Left colon (tissue), 2 donors: ENCODE data around the gene BLZF1. TPM values are rescaled to one million over a fixed set of nuclear protein-coding genes. Genes with fewer than 3 reads are reported as not detected.
"Not testable (repeated sequence)": the region's sequence is repeated elsewhere in the genome, so short reads cannot be mapped to it uniquely, and the experiment has no call there.

Source experiments
- ATAC-seq: fragments of 200-7000 bp; cut with Tn5 transposase; one replicate; pipeline ENCODE4 v1.9.1; 2020; ENCODE audit warnings: mild to moderate bottlenecking, moderate library complexity
- DNase-seq, 2 donors: peaks; one replicate each; pipeline ENCODE4 v3.0.0-alpha.2; 2020
- intact Hi-C, 2 donors: fragments of 100-400 bp; cut with DNase I in 1 of 2; cut with micrococcal nuclease in 1 of 2; formaldehyde crosslinking; loops; one replicate each; pipeline versions ENCODE4 v1.11.2 to v1.14.0; 2022; cut with DNase I, micrococcal nuclease
- total RNA-seq, 2 donors: library from RNA; stranded (reverse); fragmentation: NEBNext Ultra II Directional; extraction: Animal tissue kit (Norgen Biotek cat#: 25700); gene quantifications; one replicate each; pipeline ENCODE4 v1.2.1, GENCODE V29; 2021
- donor health status: DM: no; HTN: no; CAD: no.
- donor health status: DM: yes; HTN: yes; CAD: no.

BLZF1 gene
- total RNA-seq, 2 donors from 2014 or later = 18.5 to 26.9 TPM

DNA sequence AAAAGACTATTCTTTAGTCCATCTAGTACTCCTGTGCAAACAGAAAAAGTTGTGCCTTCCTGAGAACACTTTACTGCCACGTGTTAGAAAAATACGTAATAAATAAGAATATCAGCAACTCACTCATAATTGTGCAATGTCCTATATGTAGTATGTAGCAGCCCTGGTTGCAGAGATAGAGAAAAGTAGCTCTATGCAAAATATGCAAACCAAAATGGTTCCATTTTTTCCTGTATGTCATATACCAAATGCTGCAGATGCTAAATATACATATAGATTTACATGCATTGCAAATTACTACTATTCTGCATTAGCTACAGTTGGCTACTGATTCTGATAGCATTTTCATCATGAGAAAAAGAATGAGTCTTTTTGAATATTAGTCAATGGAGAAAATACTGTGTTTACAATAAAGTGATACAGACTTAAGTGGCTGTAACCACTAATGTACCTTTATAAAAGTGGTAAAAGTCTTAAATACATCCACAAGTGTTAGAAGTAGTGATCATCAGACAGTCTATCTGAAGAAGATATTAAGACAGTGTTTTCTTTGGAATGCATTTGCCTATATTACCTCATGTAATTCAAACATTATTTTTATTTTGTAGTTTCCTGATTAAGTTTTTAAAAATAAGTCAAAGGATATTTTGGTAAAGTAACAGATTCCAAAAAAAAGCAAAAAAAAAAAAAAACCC is 20.2 kb upstream of the BLZF1 start:
- intact Hi-C loops = loop anchor here in 1 of 2 donors (2.0 kb wide), 1 partner anchor 743 kb away; no protein-coding TSS in a partner anchor
- ATAC-seq = no peak
- DNase-seq = no peak

GRCh38 chr1:169348383-169349036 is 19.5 kb upstream of the BLZF1 start:
- ATAC-seq (peak; percentile 36), DNase-seq (no peak)
- intact Hi-C loops = loop anchor here in 1 of 2 donors (2.0 kb wide), 1 partner anchor 744 kb away; no protein-coding TSS in a partner anchor

GRCh38 chr1:169360415-169360814 is 7.6 kb upstream of the BLZF1 start:
- no peak for ATAC-seq
- intact Hi-C loops = no loop called here
- no peak for DNase-seq

- intact Hi-C loops = no loop called here
- ATAC-seq = no peak
- no peak for DNase-seq
Observed at GRCh38 chr1:169361281-169361680, 6.7 kb upstream of the BLZF1 start.

GRCh38 chr1:169363046-169363730 is 4.8 kb upstream of the BLZF1 start:
- DNase-seq (no peak), ATAC-seq (no peak)
- intact Hi-C loops = no loop called here

GRCh38 chr1:169364948-169365347 is 3.0 kb upstream of the BLZF1 start:
- DNase-seq = no peak
- no peak for ATAC-seq
- intact Hi-C loops = no loop called here

GRCh38 chr1:169367096-169367685 is 804 bp upstream of the BLZF1 start:
- intact Hi-C loops = no loop called here
- no peak for ATAC-seq
- DNase-seq = peak in 1 of 2 donors; percentile 6

DNA sequence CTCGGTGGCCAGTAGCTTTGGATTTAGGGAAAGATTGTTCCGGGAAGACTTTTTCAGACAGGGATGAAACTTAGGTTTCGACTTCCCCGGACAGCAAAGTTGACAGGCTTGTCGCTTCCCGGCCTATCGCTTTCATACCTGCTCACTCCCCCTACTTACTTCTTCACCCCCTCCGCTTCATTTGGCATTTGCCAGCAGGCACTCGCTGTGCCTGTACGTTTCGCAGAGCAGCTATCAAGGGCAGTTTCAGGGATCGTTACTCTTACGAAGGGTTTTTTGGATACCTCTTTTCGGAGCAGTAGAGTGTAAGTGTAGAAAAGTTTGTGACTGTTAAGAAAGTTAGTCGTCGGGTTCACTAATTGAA is 393 bp downstream of the BLZF1 start:
- intact Hi-C loops = no loop called here
- ATAC-seq (peak; percentile 30), DNase-seq (peak; percentile 26 to 27)

DNA sequence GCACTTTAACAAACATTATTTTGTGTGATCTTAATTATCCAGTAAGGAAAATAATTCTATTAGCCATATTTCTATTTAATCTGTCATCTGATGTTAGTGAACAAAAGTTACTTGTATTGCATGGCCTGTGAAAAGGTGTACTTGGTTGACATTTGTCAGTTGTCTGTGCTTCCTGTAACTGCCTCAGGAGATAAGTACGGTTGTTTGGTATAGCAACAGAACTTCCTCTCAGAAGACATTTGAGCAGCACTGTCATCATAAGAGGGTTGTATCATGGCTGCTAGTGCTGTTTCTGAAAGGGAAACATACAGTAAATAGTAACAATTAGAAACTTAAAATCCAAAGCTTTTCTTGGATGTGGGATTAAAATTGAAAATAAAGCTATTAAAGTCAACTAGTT is 3.4 kb downstream of the BLZF1 start:
- DNase-seq (no peak), ATAC-seq (no peak)
- intact Hi-C loops = no loop called here

DNA sequence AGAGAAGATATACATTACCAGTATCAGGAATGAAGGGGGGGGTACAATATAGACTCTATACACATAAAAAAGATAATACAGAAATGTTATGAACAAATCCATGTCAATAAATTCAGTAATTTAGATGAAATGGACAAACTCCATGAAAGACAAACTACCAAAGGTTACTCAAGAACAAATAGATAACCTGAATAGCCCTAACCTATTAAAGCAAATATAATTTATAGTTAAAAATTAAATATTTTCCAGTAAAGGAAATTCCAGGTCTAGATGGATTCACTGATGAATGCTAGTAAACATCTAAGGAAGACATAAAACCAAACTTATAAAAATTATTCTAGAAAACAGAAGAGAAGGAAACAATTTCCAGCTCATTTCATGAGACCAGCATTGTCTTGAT is 13.2 kb downstream of the BLZF1 start:
- intact Hi-C loops = no loop called here
- ATAC-seq = no peak

DNA sequence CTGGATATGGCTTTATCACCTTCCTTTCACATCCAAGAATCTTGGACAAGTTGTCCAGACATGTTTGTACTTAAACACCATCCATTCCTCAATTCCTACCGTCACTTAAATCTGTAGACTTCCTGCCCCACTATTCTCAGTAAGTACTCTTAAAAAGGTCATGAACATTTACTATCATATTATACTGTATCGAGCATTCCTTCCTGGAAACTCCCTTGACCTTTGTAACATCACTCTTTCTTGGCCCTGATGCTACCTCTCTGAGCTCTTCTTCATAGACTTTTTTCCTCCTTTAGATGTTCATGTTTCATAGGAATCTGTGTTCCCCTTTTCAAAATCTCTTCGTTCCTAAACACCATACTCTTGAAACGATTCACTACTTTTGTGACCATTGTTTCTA is 15.5 kb downstream of the BLZF1 start:
- intact Hi-C loops = no loop called here
- DNase-seq (no peak), ATAC-seq (peak; percentile 89)

More for the DNA sequence above, 13.2 kb downstream of the BLZF1 start:
- no peak for DNase-seq

DNA sequence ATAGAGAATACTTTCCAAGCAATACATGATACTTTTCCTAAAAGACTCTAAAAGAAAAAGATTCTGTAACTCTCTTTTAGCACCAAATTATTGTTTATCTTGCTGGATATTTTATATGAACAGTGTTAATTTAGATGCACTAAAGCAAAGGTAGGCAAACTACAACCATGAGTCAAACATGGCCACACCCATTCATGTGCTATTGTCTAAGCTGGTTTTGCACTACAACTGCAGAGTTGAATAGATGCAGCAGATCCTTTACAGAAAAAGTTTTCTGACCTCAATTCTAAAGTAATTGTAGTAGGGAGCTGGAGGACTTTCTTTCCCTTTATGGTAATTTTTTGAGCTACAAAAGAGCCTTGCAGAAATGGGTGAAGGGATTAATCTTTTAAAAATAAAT is 19.4 kb downstream of the BLZF1 start:
- ATAC-seq (peak; percentile 84), DNase-seq (no peak)
- intact Hi-C loops = no loop called here

GRCh38 chr1:169390303-169390702 is 22.3 kb downstream of the BLZF1 start:
- intact Hi-C loops = no loop called here
- DNase-seq = no peak
- no peak for ATAC-seq

- intact Hi-C loops = no loop called here
- ATAC-seq (no peak), DNase-seq (no peak)
Observed at GRCh38 chr1:169392406-169392805, 24.4 kb downstream of the BLZF1 start.

DNA sequence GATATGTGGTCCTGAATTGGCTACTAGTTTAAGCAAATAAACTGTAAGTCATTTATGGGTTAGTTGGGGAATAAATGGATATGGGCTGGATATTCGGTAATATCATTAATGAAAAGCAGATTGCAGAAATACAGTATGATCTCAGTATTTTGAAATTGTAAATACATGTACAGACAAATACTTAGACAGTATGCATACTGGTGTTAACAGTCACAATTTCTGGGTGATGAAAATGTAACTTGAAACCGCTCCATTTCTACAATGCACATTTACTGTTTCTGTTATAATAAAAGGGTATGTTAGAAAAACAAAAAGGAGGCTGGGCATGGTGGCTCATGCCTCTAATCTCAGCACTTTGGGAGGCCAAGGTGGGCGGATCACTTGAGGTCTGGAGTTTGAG is 28.0 kb downstream of the BLZF1 start:
- ATAC-seq (no peak), DNase-seq (no peak)
- intact Hi-C loops = no loop called here

DNA sequence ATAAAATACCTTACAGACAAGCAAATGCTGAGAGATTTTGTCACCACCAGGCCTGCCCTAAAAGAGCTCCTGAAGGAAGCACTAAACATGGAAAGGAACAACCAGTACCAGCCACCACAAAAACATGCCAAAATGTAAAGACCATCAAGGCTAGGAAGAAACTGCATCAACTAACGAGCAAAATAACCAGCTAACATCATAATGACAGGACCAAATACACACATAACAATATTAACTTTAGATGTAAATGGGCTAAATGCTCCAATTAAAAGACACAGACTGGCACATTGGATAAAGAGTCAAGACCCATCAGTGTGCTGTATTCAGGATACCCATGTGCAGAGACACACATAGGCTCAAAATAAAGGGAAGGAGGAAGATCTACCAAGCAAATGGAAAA is 34.6 kb downstream of the BLZF1 start:
- ATAC-seq, DNase-seq, intact Hi-C loops: not testable (repeated sequence)

DNA sequence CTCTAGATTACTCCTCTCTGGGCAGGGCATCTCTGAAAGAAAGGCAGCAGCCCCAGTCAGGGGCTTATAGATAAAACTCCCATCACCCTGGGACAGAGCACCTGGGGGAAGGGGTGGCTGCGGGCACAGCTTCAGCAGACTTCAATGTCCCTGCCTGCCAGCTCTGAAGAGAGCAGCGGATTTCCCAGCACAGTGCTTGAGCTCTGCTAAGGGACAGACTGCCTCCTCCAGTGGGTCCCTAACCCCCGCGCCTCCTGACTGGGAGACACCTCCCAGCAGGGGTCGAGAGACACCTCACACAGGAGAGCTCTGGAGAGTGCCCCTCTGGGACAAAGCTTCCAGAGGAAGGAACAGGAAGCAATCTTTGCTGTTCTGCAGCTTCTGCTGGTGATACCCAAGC is 40.3 kb downstream of the BLZF1 start:
- intact Hi-C loops, DNase-seq, ATAC-seq: not testable (repeated sequence)

- DNase-seq = no peak
- no peak for ATAC-seq
- intact Hi-C loops = no loop called here
Observed at GRCh38 chr1:169414952-169415351, 47.0 kb downstream of the BLZF1 start.

DNA sequence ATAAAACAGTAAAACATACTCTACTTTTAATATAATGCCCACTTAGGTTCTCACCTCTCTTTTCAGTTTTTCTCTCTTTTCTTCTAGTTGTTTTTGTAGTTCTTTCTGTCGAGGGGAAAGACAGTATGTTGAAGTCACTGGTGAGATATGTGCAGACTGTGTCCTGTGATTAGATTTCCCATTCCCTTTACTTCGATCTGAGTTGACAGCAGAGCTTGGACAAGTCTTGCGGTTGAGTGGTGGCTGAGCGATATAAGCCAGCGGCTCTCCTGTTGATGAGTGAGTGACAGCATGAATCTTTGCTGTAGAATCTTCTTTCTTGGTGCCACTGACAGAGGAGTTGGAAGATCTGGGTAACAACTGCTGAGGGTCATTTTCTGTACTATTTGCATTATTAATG is 53.3 kb downstream of the BLZF1 start:
- intact Hi-C loops = no loop called here
- no peak for DNase-seq
- ATAC-seq = no peak
